MM.1S (cell line): Measurements from ENCODE around the gene TPI1.

Source experiments
- EZH2 ChIP-seq: fragments of 300-600 bp; sonication (generic); optimal IDR thresholded peaks from 2 replicates; pipeline ENCODE3; 2017; ENCODE audit warnings: low read depth, mild to moderate bottlenecking, antibody characterized with exemption, low read length, mixed read lengths
- EZH2phosphoT487 ChIP-seq: fragments of 300-600 bp; sonication (generic); IDR thresholded peaks from 2 replicates; pipeline ENCODE4 v1.6.1; 2018; ENCODE audit warnings: antibody characterized with exemption, low read length
- TF ChIP-seq, protein P1 (sequence below): fragments of 300-600 bp; sonication (generic); IDR thresholded peaks from 2 replicates; pipeline ENCODE4 v1.5.1; 2016; ENCODE audit warnings: antibody characterized with exemption, low read length, mixed read lengths

DNA sequence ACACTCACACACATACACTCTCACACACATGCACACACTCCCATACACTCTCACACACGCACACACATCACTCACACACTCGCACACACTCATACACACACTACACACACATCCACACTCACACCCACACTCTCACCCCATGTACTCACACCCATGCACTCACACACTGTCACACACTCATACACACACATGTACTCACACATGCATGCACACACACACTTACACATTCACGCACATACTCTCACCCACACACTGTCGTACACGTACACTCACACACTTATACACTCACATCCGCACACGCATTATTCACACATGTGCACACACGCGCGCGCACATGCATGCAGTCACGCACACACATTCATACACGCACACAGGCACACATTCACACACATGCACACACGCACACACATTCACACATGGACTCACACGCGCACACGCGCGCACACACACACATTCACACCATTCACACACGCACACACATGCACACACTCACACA lies 49.6 kb upstream of the TPI1 start:
- TF ChIP-seq, protein P1, sequence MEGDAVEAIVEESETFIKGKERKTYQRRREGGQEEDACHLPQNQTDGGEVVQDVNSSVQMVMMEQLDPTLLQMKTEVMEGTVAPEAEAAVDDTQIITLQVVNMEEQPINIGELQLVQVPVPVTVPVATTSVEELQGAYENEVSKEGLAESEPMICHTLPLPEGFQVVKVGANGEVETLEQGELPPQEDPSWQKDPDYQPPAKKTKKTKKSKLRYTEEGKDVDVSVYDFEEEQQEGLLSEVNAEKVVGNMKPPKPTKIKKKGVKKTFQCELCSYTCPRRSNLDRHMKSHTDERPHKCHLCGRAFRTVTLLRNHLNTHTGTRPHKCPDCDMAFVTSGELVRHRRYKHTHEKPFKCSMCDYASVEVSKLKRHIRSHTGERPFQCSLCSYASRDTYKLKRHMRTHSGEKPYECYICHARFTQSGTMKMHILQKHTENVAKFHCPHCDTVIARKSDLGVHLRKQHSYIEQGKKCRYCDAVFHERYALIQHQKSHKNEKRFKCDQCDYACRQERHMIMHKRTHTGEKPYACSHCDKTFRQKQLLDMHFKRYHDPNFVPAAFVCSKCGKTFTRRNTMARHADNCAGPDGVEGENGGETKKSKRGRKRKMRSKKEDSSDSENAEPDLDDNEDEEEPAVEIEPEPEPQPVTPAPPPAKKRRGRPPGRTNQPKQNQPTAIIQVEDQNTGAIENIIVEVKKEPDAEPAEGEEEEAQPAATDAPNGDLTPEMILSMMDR: no peak
- TF ChIP-seq EZH2 (no peak), EZH2phosphoT487 (no peak)
